ENCODE data around the gene PFKFB1. TPM values are rescaled to one million over a fixed set of nuclear protein-coding genes. Genes with fewer than 3 reads are reported as not detected.

PFKFB1 gene
- total and polyA plus RNA-seq, 9 of the 15 experiments (the other 6 are each of a cell fraction or from before 2014, with no cell fraction given) = 0.07 to 0.24 (median 0.15) TPM; not detected in 2

GRCh38 chrX:54999717-55000598 lies 6.0 kb upstream of the PFKFB1 start, which contains the start of gene APEX2 (continued):
- TF ChIP-seq ATF2 (CRISPR knock-in tag; IDR thresholded peaks at IDR 0.05) (no peak), HDGF (IDR thresholded peaks at IDR 0.05) (no peak), ETS1 (conservative IDR thresholded peaks at IDR 0.05; ENCODE audit: control insufficient read depth, low read depth, low read length) (no peak; the same call in 1 of the 2 replicates), CREM (IDR thresholded peaks at IDR 0.05; ENCODE audit: low read depth) (peak; percentile 75), POLR2B (IDR thresholded peaks at IDR 0.05; ENCODE audit: low read depth, partially characterized antibody) (peak; percentile 75), CREB1 (IDR thresholded peaks at IDR 0.05) (peak; percentile 61), CREB1 (CRISPR knock-in tag; IDR thresholded peaks at IDR 0.05) (peak; percentile 61; the same call in 1 of the 2 replicates), ZNF121 (CRISPR knock-in tag; conservative IDR thresholded peaks at IDR 0.05) (no peak), TBP (optimal IDR thresholded peaks at IDR 0.05; ENCODE audit: low read depth, low read length) (peak; percentile 48), MNT (conservative IDR thresholded peaks at IDR 0.05) (peak in 1 of 2 experiments; percentile 60; a peak in 3 of 4 replicates), SP1 (CRISPR knock-in tag; IDR thresholded peaks at IDR 0.05) (peak; percentile 73), MYC (IDR thresholded peaks at IDR 0.05; ENCODE audit: low read depth, low read length) (peak; percentile 37; the same call in 1 of the 2 replicates), MYC (CRISPR knock-in tag; IDR thresholded peaks at IDR 0.05; ENCODE audit: borderline replicate concordance, low read depth) (no peak), VEZF1 (CRISPR knock-in tag; IDR thresholded peaks at IDR 0.05) (peak; percentile 76), MAX (CRISPR knock-in tag; IDR thresholded peaks at IDR 0.05) (0 out of 2 replicates have a peak, but pooled peaks have one; percentile 48), NR2F6 (CRISPR knock-in tag; IDR thresholded peaks at IDR 0.05) (no peak), POLR2AphosphoS5 (IDR thresholded peaks at IDR 0.05; ENCODE audit: control insufficient read depth, insufficient read depth, low read depth, low read length) (peak; percentile 69), E2F6 (IDR thresholded peaks at IDR 0.05; ENCODE audit: borderline replicate concordance in 1 of 2, extremely low read depth in 1 of 2, insufficient read depth in 1 of 2, insufficient read length in 1 of 2, low read depth in 1 of 2, low read length in 1 of 2, poor library complexity in 1 of 2, severe bottlenecking in 1 of 2) (peak in 1 of 2 experiments; percentile 30)

All from K562 (cell line).